HEK293 (cell line): ENCODE measurements around the gene CTIF.

ENCODE experiments used
- CTCF ChIP-seq: fragments of 450-650 bp; formaldehyde crosslinking; IDR thresholded peaks from 2 replicates; pipeline ENCODE4 v1.5.1; 2016; ENCODE audit warnings: missing biosample characterization, missing genetic modification characterization
- KLF16 ChIP-seq: fragments of 450-650 bp; formaldehyde crosslinking; IDR thresholded peaks from 2 replicates; pipeline ENCODE4 v1.5.1; 2017; ENCODE audit warnings: missing biosample characterization, missing genetic modification characterization
- ZBTB20 ChIP-seq: fragments of 450-650 bp; formaldehyde crosslinking; IDR thresholded peaks from 2 replicates; pipeline ENCODE4 v1.5.1; 2016; ENCODE audit warnings: missing biosample characterization, missing genetic modification characterization
- ZBTB7A ChIP-seq: fragments of 450-650 bp; formaldehyde crosslinking; IDR thresholded peaks from 2 replicates; pipeline ENCODE4 v1.5.1; 2016; ENCODE audit warnings: low read depth, missing biosample characterization, missing genetic modification characterization
- ZNF600 ChIP-seq: fragments of 450-650 bp; formaldehyde crosslinking; IDR thresholded peaks from 2 replicates; pipeline ENCODE4 v1.5.1; 2016; ENCODE audit warnings: missing biosample characterization, missing genetic modification characterization

GRCh38 chr18:48531908-48532307, 6.9 kb upstream of the CTIF start:
- TF ChIP-seq KLF16 (tag by site-specific recombination): no peak
- no peak for TF ChIP-seq ZBTB7A (tag by site-specific recombination)
- no peak for TF ChIP-seq CTCF
- TF ChIP-seq ZBTB20 (tag by site-specific recombination): no peak
- TF ChIP-seq ZNF600 (tag by site-specific recombination): no peak
